ENCODE results near the gene NAXE.
"Not testable (repeated sequence)": the region's sequence is repeated elsewhere in the genome, so short reads cannot be mapped to it uniquely, and the experiment has no call there.

Gene NAXE

DNA sequence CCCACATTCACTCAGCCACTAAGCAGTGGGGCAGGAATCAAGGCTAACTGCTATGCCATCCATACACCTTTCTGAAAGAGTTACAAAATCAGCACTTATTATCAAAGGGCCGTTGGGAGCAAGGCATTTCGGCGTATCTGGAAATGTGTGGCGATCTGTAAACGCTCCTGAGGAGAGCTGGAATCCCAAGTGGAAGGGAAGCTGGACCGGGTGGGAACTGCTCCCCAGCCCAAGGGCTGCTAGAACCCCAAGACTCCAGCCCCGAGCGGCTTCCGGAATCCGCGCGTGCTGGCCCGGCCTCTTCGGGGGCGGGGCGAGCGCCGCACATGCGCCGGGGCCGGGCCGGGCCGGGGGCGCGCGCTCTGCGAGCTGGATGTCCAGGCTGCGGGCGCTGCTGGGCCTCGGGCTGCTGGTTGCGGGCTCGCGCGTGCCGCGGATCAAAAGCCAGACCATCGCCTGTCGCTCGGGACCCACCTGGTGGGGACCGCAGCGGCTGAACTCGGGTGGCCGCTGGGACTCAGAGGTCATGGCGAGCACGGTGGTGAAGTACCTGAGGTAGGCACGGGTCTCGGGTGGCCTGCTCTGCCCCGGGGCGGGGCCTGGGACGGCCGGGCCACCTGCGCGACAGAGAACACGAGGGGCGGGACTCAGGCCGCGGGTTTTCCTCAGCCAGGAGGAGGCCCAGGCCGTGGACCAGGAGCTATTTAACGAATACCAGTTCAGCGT, at the start of gene NAXE:
TSS of gene NAXE (plus strand) at position 345 of the 726 bp plus-strand sequence. CDS start at position 374, 29 bp downstream.
- ATAC-seq (peak; percentile 89), DNase-seq (peak; percentile 79)

DNA sequence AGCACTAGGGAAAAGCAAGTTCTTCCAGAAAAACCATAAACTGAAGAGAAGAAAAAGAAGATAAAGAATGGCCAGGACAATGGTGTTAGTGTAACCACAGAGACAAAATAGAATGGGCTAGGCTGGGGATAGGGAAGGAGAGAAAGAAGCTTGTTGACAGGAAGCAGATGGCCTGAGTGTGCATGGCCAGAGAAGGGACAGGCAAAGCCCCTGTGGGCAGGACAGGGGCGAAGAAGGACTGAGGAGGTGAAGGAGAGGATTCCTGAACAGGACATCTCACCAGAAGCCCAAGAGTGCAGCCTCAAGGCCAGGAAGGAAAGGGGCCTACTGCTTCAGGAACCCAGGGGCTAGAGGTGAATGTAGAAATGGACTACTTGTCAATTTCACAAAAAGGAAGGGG, 48.5 kb upstream of the NAXE start:
- DNase-seq (no peak), ATAC-seq (no peak)

DNA sequence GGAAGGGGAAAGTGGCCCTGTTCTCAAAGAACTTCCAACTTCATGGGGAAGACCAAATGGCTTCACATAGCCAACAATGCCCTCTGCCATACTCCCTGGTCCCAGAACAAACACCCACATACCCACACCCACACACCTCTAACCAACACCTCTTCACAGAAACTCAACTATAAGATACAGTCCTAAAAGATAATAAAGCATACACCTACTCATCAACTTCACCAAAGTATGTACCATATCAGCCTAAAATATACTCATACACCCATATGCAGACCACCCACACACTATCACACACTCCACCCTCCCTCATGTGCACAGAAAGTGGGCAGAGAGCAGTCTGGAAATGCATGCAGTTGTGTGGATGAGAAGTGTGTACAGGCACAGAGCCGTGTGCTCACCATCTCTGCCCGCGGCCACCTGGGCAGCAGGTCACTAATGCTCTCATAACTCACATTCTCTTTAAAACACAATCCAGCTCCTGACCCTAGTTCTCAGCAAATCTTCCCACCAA, 46.9 kb upstream of the NAXE start:
- DNase-seq (no peak), ATAC-seq (no peak)

DNA sequence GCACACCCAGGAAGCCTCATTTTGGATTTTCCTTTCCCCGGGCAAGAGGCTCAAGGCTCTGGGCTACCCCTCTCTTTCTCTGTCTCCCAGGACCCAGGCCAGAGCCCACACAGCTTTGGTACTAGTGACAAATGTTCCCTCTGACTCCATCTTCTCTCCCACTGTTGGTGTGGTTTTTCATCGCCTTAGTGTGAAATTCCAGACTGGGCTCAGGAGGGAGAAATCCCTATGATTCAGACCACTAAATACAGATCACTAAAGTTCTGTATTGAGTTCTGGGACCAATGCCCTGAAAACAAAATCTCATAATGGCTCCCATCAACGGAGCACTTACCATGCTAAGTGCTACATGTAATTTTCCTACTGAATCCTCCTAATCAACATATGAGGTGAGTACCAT, 45.3 kb upstream of the NAXE start:
- ATAC-seq (no peak), DNase-seq (no peak)

DNA sequence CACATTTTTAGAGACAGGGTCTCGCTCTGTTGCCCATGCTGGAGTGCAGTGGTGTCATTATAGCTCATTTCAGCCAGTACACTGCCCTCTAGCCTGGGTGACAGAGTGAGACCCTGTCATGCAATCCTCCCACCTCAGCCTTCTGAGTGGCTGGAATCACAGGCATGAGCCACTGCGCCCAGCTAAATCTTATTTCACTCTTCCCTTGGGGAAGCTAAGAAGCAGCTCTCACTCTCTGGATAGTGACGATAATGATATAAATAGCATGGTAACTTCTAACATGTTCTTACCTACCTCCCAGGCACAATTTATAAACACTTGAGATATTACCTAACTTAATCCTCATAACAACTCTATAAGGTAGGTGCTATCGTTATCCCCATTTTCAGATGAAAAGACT, 44.1 kb upstream of the NAXE start:
- ATAC-seq (no peak), DNase-seq (no peak)

DNA sequence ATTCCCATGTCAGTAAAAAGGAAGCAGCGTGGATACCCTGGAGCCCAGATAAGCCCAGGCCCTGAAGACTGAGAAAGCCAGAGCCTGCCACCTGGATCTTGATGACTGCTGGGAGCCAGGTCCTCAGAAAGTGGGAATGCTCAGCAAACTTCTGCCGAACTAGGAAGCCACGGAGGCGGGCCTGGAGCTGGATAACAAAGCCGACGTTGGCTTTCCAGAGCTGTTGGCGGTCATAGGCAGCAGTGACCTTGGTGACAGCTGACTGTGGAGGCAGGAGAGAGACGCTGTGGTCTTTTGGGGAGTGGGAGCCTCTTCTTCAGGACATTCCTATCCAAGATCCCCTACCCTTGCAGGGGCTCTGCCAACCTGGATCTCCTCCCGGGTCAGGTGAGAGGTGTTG, 43.6 kb upstream of the NAXE start:
- no peak for ATAC-seq
- DNase-seq, result no peak

DNA sequence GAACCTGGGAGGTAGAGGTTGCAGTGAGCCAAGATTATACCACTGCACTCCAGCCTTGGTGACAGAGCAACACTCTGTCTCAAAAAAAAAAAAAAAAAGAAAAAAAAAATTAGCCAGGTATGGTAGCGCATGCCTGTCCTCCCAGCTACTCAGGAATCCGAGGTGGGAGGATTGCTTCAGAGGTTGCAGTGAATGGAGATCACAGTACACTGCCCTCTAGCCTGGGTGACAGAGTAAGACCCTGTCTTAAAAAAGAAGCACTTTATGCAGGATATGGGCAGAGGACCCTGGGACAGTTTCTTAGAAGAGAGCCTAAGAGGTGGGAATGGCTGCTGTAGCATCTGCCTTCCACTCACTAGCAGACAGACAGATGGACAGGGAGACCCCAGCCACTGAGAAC, 42.2 kb upstream of the NAXE start:
- no peak for ATAC-seq
- DNase-seq, result no peak

DNA sequence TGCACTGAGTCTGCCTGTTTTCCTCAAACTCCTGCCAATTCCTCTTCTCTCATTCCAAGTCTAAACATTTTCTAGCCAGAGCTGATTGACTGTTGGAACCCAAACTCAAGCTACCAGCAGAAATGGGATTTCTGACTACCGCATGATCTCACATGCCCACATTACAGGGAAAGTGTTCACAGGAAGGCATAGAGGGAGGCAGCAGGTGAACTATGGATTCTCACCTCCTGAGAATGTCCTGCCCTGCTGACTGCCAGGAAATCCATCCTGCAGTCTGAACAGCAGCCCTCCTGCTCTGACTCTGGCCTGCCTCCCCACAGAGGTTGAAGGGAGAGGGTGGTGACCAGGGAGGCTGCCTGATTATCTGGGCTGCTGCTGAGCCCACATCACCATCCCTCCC, 41.7 kb upstream of the NAXE start:
- ATAC-seq (no peak), DNase-seq (no peak)

DNA sequence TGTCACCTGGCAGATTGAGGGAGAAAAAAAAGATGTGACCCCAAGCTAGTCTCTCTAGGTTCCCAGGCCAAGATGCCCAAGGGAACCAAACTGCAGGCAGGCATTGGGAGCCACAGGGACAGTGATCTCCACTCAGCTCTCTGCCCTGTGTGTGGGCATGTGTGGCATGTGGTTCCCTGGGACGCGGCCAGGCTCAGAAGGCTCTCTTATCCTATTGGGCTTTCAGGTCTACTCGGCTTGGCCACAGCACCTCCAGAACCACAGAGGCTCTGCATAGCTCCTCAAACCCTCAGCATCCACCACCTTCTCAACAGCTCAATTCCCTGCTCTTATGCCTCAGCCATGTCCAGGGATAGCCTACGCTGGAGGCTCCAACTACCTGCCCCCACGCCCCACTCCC, 41.2 kb upstream of the NAXE start:
- DNase-seq, result no peak
- ATAC-seq, result no peak

DNA sequence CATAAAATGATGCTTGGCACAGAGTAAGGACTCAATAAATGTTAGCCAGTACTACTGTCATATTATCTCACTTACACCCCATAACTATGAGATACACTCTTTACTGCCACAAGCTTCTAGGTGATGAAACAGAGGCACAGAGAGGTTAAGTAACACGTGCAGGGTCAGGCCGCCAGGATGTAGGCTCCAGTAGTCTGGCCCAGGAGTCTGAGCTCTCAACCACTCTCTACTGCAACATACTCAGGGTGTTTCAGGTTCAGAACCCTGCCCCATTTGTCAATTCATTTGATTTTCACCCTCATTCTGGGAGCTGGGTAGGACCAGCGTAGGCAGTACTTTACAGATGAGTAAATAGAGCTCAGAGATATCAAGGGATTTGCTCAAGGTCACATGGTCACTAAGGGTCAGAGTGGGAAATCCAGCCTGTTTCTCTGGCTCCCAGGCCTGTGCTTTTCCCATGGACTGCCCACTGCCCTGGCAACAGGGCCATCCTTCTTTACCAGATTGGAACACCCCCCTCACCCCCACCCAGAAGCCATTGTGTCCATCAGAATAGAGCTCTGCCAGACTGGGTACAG, 40.4 kb upstream of the NAXE start:
- no peak for ATAC-seq
- no peak for DNase-seq

DNA sequence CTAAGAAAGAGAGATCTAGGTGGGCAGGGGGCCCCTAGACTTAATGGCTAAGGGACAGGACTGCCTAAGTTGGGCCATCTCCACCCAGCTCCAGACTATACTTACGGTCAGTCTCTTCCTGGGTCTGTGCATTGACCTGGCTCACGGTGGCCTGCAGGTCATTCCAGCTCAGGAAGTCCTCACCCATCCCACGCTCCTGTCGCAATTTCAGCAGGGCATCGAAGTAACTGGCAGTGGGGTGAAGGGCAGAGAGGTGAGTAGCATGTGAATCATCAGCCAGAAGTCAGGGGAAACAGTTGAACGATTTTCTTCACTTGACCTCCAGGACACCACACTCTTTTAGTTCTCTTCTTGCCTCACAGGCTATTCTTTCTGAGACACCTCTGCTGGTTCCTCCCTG, 39.7 kb upstream of the NAXE start:
- peak; percentile 34 for ATAC-seq
- DNase-seq, result no peak

DNA sequence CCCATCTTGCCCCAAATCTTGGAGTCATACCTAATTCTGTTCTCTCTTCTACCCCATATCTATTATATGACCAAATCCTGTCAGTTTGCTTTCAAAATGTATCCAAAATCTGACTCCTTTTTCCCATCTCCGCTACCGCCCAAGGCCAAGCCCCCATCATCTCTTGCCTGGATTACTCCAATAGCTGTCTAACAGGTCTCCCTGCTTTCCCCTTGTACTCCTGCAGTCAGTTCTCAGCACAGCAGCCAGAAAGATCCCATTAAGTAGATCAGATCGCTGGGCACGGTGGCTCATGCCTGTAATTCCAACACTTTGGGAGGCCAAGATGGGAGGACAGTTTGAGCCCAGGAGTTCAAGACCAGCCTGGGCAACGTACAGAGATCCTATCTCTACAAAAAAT, 39.1 kb upstream of the NAXE start:
- DNase-seq (no peak), ATAC-seq (no peak)

DNA sequence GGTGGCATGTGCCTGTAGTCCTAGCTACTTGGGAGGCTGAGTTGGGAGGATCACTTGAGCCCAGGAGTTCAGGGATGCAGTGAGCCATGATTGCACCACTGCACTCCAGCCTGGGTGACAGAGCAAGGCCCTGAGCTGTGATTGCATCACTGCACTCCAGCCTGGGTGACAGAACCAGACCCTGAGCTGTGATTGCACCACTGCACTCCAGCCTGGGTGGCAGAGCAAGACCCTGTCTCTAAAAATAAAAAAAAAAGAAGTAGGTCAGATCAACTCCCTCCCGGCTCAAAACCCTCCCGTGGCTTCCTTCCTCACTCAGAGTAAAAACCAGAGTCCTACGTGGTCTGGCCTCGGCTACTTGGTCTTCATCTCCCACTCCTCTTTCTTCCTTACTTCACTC, 38.6 kb upstream of the NAXE start:
- not testable (repeated sequence) for ATAC-seq, DNase-seq

DNA sequence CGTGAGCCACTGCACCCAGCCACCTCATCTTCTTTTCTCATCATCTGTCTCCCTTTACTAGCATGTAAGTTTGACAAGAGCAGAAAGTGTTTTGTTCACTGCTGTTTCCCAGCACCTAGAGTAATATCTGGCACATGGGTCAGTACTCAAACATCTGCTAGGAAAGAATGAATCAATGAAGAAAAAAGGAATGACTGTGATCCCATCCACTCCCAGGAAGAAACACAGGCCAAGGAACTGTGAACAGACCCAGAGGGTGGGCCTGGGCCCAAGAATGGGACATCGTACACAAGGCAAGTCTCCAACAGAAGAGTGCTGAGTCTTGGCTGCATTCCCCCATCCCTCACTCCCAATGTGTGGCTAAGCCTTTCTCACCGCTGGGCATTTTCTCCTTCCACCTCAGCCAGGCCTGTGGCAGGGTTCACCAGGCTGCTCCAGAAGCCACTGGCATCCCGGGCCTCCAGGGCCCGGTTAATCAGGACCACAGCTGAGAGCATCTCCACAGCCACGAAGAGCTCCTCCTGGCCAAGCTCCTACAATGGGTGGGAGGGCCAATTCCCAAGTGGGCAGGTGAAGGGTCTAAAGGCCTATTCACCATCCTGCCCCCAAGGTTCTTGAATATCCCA, 37.6 kb upstream of the NAXE start:
- DNase-seq (no peak), ATAC-seq (no peak)

DNA sequence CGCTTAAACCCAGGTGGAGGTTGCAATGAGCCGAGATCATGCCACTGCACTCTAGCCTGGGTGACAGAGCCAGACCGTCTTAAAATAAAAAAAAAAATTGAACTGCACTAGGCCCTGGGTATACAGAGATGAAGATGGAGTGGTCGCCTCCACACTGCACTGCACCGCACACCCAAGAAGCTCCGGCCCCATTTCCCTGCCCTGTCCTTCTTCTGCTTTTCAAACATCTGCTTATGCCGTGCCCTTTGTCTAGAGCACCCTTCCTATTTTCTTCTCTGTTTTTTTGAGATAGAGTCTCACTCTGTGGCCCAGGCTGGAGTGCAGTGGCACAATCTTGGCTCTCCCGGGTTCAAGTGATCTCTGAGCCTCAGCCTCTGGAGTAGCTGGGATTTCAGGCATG, 36.6 kb upstream of the NAXE start:
- DNase-seq (no peak), ATAC-seq (no peak)

DNA sequence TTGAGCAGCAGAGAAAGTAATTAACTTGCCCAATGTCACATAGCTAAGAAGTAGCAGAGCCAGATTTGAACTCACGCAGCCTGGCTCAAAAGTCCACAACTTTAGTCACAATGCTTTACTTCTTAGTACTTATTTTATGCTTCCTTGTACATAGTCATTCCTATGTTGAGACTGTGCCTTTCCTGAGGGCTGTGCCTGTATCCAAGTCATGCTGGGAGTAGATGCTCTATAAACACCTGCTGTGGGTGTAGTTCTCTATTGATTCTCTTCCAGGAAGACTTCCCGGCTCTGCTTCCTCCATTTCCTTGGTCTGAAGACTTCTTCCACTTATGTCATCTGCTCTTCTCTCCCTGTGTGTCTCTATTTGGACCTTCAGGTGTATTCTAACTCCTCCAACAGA, 35.9 kb upstream of the NAXE start:
- DNase-seq (no peak), ATAC-seq (no peak)

DNA sequence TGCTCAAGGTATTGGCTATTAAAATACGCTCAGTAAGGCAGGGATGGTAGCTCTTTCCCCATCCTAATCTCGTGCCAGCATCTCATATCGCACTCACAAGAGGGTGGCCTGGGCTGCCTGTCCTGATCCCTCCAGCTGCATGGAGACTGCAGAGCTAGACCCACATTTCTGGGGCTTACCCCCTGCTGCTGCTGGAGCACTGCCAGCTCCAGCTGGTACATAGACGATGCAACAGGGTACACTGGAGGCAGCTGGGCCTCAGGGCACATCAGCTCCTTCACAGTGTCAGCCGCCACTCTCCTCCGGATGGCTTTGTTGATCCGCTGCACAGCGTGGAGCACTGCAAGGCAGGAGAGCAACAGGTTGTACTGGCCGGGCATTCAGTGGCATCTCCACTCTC, 35.2 kb upstream of the NAXE start:
- ATAC-seq (no peak), DNase-seq (no peak)

DNA sequence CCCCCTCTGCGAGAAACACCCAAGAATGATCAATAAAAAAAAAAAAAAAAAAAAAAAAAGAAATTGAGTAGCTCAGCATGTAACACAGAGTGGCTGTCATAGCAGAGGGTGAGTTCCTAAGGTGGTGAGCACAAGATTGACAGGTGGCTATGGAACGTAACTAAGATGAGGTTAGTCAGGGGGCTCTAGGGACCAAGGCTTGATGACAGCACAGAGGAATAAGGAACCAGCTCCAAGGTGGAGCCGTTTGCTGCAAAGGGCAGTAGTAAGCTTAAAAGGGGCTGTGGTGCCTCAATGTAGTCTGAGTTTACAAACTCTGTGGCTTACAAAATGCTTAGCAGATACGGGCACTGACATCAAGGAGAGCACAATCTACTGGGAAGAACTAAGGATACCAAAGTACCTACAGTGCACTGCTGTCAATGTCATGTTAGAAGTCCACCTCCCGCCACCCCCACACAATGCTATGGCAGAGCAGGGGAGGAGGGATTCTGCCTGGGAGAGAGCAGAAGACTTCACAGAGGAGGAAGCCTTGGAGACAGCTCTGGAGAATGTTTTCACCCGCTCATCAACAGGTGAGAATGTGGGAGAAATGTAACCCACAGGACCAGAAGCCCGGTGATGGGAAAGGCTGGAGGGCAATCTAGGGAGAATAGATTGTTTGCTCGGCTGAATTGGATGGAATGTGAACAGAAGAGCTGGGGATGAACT, 32.3 kb upstream of the NAXE start:
- DNase-seq (no peak), ATAC-seq (no peak)

DNA sequence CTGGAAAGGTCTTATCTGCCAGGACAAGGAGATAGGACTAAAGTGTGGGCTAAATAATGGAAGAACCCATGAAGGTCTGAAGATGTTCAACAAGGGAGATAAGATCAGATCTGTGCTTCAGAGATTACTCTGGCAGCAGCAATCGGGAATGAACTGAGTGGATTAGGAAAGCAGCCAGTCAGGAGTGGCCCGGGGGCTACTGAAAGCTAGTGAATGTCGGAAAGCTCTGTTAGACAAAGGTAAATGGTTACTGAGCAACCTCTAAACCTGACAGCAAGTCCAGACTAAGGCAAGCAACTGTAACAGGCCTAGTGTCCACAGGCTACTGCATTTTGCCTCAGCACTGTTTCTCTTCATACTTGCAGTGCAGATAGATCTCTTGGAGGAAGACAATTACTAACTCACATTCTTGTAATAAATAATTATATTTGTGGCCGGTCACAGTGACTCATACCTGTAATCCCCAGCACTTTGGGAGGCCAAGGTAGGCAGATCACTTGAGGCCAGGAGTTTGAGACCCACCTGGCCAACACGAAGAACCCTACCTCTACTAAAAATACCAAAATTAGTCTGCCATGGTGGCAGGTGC, 31.7 kb upstream of the NAXE start:
- DNase-seq, result no peak
- no peak for ATAC-seq

DNA sequence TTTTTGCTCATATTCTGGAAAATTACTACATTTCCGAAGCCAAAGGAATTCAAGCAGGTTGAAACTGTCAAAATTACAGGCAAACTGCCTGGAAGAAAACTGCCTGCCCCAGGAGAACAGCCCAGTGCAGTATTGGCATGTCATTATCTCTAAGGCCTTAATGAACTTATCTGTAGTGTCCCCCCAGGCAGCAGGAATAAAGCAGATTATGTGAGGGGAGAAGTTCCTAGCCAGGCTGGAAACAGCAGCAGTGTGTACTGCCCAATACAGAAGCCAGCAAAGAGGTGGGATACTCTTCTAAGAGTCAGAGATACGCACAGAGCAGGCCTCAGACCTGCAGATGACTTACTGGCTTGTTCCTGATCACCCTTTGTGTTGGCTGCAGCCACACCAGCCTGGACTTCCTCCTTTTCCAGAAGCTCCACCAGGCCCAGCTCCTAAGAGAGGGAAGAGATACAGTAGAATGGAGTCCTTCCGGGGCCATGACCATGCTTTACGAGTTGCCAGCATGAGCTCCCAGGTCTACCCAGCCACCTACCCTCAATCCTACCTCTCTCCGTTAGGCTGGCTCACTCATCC, 30.9 kb upstream of the NAXE start:
- no peak for ATAC-seq
- DNase-seq, result no peak

DNA sequence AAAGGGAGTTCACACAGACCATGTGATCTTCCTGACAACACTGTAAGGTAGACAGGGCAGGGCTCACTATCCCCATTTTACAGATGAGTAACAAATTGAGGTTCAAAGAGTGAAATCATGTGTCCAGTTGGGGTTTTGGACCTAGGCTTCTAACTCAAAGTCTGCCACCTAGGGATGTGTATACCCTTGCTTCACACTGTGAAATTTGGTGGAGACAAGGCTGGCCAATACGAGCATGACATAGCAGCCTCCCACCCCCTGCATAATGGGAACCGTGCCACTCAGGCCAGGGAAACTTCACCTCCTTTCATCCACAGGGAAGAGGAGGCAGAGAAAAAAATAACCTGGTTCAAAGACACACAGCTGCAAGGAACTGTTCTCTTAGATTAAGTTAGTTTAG, 26.1 kb upstream of the NAXE start:
- ATAC-seq (no peak), DNase-seq (no peak)

DNA sequence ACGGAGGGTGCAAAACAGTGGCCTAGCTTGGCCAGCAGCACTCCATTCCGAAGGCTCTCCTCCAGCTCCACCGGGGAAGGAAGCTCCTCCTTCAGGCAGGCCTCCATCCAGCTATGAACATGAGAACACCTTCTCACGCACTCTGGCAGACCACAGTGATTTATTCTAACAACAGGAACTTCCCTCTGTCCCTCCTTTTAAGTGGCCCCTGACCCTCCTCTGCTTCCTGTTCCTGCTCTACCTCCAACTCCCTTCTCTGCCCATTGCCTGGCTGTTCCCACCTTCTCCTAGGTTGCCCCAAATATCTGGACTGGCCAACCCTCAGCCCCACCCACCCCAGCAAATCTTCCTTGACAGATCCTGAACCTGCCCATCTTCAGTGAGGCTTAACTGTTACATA, 25.1 kb upstream of the NAXE start:
- ATAC-seq (no peak), DNase-seq (no peak)

Measured in stimulated activated naive CD8-positive, alpha-beta T cell treated with anti-CD3 and anti-CD28 coated beads, Interleukin-15, Interleukin-2, amounts not matched to agents 100 U/mL and 50 U/mL, for 24 hours (primary cell).